ENCODE data around the gene NOP9. TPM values are rescaled to one million over a fixed set of nuclear protein-coding genes. Genes with fewer than 3 reads are reported as not detected.

NOP9 gene
- total and polyA plus RNA-seq, 9 of the 15 experiments (the other 6 are each of a cell fraction or from before 2014, with no cell fraction given), result 1.0 to 27.9 (median 15.1) TPM

DNA sequence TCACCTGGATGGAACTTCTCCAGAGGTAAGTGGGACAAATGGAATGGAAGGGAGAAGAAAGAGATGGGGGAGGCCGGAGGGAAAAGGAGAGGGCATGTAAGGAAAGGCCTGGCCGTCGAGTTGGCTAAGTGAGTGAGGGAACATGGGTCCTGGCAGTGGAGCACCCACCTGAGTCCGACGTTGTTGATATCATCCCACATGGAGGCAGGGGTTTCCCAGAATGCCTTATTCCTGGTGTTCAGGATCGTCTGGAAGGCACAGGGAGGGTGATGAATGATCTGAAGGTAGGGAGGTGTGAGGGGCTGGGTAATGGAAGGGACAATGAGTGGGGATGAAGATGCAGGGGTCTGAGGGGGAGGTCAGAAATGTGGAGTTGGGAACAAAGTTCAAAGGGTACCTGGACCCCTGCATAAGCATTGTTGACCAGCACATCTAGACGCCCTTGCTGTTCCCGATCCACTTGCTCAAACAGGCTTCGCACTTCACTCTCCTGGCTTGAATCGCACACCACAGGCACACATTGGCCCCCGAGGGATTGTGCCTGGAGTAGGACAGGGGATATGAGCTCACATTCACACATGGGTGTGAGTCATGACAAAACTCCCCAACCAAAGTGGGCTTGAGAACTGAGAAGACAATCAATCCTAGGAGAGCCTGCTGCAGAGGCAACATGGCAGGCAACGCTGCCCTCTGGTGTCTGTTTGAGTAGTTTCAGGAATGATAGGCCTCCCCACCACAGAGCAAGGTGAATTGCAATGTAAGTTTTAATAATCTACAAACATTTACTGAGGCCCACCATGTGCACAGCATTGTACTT lies 3.1 kb upstream of the NOP9 start (continued):
- TF ChIP-seq, protein P1, sequence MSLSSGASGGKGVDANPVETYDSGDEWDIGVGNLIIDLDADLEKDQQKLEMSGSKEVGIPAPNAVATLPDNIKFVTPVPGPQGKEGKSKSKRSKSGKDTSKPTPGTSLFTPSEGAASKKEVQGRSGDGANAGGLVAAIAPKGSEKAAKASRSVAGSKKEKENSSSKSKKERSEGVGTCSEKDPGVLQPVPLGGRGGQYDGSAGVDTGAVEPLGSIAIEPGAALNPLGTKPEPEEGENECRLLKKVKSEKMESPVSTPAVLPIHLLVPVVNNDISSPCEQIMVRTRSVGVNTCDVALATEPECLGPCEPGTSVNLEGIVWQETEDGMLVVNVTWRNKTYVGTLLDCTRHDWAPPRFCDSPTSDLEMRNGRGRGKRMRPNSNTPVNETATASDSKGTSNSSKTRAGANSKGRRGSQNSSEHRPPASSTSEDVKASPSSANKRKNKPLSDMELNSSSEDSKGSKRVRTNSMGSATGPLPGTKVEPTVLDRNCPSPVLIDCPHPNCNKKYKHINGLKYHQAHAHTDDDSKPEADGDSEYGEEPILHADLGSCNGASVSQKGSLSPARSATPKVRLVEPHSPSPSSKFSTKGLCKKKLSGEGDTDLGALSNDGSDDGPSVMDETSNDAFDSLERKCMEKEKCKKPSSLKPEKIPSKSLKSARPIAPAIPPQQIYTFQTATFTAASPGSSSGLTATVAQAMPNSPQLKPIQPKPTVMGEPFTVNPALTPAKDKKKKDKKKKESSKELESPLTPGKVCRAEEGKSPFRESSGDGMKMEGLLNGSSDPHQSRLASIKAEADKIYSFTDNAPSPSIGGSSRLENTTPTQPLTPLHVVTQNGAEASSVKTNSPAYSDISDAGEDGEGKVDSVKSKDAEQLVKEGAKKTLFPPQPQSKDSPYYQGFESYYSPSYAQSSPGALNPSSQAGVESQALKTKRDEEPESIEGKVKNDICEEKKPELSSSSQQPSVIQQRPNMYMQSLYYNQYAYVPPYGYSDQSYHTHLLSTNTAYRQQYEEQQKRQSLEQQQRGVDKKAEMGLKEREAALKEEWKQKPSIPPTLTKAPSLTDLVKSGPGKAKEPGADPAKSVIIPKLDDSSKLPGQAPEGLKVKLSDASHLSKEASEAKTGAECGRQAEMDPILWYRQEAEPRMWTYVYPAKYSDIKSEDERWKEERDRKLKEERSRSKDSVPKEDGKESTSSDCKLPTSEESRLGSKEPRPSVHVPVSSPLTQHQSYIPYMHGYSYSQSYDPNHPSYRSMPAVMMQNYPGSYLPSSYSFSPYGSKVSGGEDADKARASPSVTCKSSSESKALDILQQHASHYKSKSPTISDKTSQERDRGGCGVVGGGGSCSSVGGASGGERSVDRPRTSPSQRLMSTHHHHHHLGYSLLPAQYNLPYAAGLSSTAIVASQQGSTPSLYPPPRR (CRISPR knock-in tag; IDR thresholded peaks at IDR 0.05; ENCODE audit: borderline replicate concordance), result no peak
- no peak for TF ChIP-seq HMG20A (CRISPR knock-in tag; conservative IDR thresholded peaks at IDR 0.05)
